NCI-H510A (cell line): Measurements from ENCODE around the gene CDH15.
A peak's percentile ranks its signal among the peaks of the same experiment; 100 is the strongest.

ENCODE experiments used
- DNase-seq: peaks from one replicate; lab custom pipeline; 2025; lab: John Stamatoyannopoulos, UW

The CDH15 gene, protein sequence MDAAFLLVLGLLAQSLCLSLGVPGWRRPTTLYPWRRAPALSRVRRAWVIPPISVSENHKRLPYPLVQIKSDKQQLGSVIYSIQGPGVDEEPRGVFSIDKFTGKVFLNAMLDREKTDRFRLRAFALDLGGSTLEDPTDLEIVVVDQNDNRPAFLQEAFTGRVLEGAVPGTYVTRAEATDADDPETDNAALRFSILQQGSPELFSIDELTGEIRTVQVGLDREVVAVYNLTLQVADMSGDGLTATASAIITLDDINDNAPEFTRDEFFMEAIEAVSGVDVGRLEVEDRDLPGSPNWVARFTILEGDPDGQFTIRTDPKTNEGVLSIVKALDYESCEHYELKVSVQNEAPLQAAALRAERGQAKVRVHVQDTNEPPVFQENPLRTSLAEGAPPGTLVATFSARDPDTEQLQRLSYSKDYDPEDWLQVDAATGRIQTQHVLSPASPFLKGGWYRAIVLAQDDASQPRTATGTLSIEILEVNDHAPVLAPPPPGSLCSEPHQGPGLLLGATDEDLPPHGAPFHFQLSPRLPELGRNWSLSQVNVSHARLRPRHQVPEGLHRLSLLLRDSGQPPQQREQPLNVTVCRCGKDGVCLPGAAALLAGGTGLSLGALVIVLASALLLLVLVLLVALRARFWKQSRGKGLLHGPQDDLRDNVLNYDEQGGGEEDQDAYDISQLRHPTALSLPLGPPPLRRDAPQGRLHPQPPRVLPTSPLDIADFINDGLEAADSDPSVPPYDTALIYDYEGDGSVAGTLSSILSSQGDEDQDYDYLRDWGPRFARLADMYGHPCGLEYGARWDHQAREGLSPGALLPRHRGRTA

GRCh38 chr16:89171216-89172170, at the start of gene CDH15:
CDH15 (plus strand) TSS chr16:89171748; CDS start chr16:89171832, 84 bp downstream.
- DNase-seq: peak; percentile 74

GRCh38 chr16:89122322-89122851, 49.2 kb upstream of the CDH15 start:
- DNase-seq: peak; percentile 78

DNA sequence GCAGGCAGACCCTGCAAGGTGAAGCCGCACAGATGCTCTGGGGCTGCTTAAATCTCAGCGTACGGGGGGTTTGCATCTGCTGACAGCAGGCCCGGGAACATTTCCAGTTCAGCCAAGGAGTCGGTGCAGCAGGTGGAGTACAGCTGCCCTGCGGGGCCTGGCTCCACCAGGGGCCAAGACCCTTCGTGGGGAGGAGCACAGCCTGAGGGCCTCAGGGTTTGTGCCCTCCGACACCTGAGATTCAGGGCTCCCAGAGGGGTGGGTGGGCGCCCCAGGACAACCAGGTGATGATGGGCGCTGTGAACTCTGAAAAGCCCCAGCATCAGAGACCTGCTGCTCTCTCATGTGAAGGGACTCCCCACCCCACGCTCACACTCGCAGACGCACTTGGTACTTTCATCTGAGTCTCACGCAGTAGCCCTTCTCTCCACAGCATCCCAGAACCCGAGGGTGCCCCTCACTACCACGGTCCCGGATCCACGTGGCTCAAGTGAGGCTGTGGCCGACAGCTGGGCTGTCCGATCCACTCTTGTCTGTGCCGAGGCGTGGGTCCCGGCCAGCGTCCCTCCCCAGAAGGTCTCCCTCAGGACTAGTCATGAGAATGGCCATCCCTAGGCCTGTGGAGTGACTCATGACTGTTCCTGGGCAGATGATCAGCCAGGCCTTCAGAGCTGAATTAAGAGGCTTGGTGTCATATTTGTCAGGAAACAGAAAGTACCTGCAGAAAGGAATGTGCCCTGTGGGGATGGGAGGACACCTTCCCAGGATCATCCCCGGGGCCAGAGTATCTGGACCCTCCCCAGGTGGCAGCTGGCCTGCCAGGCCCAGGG, 48.3 kb upstream of the CDH15 start:
- no peak for DNase-seq

GRCh38 chr16:89123831-89124100, 47.8 kb upstream of the CDH15 start:
- DNase-seq: no peak

DNA sequence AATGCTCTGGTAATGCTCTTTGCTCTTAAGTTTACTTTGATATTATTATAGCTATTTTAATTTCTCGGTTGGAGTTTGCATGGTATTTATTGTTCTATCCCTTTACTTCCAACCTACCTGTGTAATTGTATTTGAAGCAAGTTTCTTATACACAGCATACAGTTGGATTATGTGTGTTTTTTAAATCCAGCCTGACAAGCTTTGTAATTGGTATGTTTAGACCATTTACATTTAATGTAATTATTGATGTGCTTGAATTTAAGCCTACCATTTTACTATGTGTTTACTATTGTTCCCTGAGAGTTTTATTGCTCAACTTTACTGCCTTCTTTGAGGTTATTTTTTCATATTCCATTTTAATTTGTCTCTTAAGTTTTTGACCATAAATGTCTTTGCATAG, 42.2 kb upstream of the CDH15 start:
- no peak for DNase-seq

GRCh38 chr16:89130448-89130847, 41.1 kb upstream of the CDH15 start:
- no peak for DNase-seq

DNA sequence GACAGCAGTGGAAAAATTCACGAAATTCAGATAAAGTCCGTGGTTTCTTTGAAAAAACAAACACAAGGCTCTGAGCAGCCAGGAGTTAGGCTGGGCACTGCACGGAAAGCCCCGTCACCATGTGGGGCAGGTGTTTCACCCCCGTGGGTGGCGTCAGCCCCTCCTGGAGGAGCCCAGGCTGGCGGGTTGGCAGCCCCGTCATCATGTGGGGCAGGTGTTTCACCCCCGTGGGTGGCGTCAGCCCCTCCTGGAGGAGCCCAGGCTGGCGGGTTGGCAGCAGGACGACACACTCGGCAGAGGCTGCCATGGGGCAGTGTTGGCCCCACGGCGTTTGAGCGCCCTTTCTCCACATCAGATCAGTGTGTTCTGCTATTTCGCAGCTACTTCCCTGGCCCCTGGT, 39.8 kb upstream of the CDH15 start:
- no peak for DNase-seq

GRCh38 chr16:89132194-89133005, 39.1 kb upstream of the CDH15 start:
- DNase-seq: no peak

DNA sequence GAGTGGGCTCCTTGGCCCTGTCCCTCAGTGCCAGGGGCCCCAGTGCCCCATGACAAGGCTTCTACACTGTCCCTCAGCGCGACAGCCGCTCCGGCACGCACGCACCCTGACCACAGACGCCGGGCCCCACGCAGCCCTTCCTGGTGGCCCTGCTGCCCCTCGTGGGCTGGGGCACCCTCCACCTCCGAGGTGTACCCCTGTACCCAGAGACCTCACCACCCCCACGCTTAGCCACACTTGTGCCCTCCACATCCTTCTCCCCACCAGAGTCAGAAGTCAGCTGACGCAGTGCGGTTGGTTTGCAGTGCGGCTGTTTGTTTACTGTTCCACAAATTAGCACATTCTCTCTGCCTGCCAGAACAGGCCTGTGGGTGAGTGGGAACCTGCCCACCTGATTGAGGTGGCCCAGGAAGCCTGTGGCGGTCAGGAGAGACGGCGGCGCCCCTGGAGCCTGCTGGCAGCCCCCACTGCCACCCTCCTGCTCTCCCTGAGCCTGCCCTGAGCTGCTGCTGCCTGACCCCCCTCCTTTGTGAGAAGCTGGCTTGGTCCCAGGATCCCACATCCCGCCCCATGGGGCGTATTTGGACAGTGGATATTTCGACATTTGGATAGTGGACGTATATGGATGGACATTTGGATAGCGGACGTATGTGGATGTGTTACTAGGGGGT, 38.0 kb upstream of the CDH15 start:
- DNase-seq: no peak

GRCh38 chr16:89134269-89134668, 37.3 kb upstream of the CDH15 start:
- no peak for DNase-seq

DNA sequence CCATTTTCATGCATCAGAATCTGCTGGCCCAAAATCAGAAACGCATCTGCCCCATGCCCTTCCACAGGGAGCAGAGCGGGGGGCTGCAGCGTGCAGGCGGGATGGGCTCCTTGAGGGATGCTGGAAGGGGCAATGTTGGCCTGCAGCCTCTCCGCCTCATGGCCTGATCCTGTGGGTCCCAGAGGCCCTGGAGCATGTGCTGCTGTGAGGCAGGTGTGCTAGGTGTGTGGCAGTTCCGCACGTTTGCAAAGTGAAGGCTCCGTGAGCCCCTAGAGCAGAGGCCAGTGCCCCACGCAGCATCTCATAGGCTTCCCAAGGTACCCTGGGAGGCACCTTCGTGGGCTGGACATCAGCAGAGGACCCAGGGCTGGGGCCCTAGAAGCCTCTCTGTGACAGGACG, 36.4 kb upstream of the CDH15 start:
- DNase-seq: no peak

DNA sequence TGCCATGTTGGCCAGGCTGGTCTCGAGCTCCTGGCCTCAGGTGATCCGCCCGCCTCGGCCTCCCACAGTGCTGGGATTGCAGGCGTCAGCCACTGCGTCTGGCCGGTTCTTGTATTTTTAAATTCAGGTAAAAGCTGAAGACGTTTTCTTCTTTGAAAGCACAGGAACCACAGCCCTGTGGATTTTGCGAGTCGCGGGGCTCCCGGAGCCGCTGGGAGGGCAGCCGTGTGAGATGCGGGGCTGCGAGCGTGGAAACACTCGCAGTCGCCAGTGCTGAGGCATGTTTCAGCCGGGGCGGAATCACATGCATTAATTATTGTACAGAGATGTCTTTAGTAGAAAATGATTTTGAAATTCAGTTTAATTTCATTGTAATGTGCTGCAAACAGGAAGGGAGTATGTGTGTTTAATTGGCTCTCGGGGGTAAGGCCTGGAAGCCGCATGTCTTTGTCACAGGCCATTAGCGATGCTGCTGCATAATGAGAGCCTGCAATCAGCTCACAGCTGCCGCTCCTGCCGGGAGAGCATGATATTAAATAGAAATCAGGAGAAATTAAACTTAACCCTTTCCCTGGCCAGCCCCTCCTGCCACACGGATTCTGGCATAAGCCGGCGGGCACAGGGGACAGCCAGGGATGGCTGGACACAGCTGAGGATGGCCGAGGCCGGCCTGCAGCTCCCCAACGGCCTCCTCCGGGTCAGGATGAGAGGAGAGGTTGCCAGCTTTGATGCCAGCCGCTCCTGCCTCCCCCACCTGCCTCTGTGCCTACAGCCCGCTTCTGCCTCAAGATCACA, 35.4 kb upstream of the CDH15 start:
- DNase-seq: no peak

GRCh38 chr16:89136931-89137330, 34.6 kb upstream of the CDH15 start:
- DNase-seq: no peak

DNA sequence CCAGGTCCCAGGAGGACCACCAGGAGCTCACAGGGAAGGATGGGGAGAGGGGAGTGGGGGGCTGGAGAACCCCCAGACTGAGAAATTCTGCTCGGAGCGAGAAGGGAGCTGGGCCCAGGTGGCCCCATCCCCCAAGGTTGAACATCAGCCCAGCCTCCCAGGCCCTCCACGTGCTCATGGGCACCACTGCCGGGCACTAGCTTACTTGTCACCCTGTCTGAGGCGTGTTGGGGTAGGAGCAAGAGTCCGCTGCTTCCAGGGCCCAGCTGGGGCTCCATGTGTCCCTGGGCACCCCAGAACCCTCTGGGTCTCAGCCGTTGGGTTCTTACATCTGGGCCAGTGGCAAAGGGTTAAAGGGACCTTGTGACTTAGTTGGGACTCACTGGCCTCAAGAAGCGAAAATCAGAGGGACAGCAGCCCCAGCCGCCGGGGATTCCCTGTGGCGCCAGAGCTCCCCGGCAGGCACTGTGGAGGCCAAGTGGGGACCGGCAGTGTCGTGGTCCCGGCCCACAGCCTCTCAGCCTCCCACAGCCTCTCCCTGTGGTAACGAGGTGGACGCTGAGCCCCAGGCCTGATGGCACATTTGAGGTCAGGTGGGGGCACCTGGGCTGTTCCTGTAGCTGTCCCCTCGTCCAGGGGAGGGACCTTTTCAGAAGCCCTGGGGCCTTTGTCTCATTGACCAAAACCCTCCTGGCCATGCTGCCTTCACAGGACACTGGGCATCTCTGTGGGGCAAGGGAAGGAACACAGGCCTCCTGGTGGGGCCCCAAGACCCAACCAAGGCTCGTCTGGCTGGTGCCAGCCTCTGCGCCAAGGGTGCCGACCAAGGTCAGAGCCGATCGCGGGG, 33.7 kb upstream of the CDH15 start:
- DNase-seq: no peak

DNA sequence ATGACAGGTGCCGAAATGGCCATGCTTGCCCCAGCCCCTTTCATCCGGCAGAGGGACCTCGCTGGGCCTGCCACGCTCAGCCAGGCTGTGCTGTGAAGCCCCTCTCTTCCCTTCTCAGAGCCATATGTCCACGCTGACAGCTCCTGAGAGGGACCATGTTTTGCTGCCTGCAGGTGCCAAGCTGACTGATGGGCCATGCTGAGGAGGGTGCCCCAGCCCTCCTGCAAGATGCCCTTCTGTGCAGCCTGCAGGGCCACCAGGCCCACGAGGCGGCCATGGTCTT, 33.1 kb upstream of the CDH15 start:
- no peak for DNase-seq

DNA sequence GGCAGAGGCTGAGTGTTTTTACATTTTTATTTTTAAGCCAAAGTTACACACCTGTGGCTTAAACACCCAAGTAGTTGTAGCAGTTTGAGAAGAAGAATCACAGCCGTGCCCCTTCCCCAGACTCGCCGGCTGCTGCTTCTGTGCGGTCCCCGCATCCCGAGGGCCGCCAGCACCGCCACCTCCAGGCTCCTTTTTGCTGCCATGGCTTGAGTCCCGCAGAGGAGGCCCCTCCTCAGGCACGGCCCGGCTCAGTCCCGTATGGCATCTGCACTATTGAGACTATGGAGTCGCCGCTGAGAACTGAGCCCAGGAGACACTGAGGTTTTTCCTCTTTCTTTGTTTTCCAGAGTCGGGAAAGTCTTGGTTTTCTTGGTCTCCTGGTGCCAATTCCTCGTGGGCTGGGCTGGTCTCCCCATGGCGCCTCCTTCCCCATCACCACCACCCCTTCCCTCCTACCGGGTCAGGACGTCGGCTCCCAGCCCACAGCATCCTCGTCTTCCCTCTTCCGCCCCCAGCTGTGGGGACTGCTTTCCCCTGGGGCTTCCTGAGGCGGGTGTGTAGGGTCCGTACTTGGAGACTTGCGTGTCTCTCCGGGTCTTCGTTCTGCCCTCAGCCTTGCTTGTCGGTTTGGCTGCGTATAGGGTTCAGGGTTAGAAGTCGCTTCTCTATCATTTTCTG, 32.6 kb upstream of the CDH15 start:
- no peak for DNase-seq

DNA sequence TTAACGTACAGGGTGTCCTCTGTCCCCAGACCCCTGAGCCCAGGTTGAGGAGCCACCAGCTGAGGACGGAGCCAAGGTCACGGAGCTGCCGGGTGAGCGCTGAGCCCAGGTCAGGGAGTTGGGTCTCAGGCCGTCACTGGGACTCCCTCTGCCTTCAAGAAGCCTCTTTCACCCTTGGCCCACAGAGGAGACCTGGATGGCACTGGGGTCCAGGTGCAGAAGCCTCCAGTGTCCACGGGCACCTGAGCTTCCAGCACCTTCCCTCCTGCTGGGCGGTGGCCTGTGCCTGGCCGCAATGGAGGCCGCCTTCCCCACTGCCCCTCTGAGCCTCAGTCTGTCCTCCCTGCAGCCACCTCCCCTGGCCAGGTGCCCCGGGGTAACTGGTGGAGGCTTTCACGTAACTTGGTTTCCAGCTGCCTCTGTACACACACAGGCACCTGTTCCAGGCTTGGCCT, 31.6 kb upstream of the CDH15 start:
- DNase-seq: no peak

DNA sequence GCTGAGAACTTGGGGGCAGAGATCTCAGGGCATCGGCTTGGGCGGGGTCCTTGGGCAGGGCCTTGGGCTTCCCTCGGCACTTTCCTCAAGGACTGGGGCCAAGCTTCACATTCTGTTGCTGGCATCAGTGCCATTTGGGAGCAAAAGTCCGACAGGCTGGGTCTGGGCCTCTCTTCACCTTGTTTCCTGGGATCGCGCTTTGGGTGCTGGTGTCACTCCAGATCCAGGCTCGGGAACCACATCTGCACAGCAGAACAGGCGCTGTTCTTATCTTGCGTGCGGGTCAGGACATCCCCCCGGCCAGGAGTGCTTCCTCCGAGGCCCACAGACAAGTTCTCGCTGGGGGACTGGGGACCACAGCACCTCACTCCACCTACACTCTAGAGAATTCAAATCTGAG, 31.1 kb upstream of the CDH15 start:
- no peak for DNase-seq
